Stomach (tissue), 4 donors: ENCODE results near the gene WDR48.

Experiments
- POLR2A ChIP-seq, 4 donors: fragments of 450-650 bp; IDR thresholded peaks; one replicate each; pipeline ENCODE4 v1.6.1; 2016; ENCODE audit warnings: antibody characterized with exemption in 4 of 4, control low read depth in 2 of 4, mild to moderate bottlenecking in 1 of 4, moderate library complexity in 1 of 4
- POLR2AphosphoS5 ChIP-seq, 3 donors: sonication (generic); formaldehyde crosslinking; IDR thresholded peaks; one replicate each; pipeline ENCODE4 v1.6.1; 2016; ENCODE audit warnings: antibody characterized with exemption in 3 of 3
- TF ChIP-seq, protein P1 (sequence below), 7 experiments: fragments of 450-650 bp in 4 of 7; fragments of 200-600 bp in 3 of 7; sonication (generic) in 3 of 7; IDR thresholded peaks; one replicate each; pipeline ENCODE4 v1.5.1; 2016 to 2019; ENCODE audit warnings: antibody characterized with exemption in 7 of 7, control low read depth in 2 of 7, mild to moderate bottlenecking in 1 of 7

DNA sequence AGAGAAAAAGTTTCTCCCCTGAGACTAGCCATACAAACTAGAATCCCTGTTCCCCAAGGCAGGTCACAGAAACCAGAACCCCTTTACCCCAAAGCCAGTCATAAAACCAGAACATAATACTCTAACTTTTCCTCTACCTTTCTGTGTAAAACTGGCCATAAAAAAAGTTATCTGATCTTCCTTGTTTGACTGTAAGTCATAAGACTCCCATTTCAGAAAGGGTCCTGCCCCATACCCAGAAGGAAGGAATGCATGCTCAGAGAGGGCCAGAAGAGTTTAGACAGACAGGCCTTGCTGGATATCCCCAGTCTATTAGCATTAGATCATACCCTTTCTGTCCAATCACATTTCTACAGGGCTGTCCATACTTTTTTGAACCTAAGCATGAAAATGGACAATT is 27.3 kb upstream of the WDR48 start:
- TF ChIP-seq, protein P1, sequence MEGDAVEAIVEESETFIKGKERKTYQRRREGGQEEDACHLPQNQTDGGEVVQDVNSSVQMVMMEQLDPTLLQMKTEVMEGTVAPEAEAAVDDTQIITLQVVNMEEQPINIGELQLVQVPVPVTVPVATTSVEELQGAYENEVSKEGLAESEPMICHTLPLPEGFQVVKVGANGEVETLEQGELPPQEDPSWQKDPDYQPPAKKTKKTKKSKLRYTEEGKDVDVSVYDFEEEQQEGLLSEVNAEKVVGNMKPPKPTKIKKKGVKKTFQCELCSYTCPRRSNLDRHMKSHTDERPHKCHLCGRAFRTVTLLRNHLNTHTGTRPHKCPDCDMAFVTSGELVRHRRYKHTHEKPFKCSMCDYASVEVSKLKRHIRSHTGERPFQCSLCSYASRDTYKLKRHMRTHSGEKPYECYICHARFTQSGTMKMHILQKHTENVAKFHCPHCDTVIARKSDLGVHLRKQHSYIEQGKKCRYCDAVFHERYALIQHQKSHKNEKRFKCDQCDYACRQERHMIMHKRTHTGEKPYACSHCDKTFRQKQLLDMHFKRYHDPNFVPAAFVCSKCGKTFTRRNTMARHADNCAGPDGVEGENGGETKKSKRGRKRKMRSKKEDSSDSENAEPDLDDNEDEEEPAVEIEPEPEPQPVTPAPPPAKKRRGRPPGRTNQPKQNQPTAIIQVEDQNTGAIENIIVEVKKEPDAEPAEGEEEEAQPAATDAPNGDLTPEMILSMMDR (IDR thresholded peaks at IDR 0.05), result no peak
- TF ChIP-seq POLR2AphosphoS5 (IDR thresholded peaks at IDR 0.05) (no peak), POLR2A (IDR thresholded peaks at IDR 0.05) (no peak)
